HG03558 (cell line): Measurements from ENCODE around the gene DNAH7.
A peak's percentile ranks its signal among the peaks of the same experiment; 100 is the strongest.
"Not testable (repeated sequence)": the region's sequence is repeated elsewhere in the genome, so short reads cannot be mapped to it uniquely, and the experiment has no call there.

ENCODE experiments used
- ATAC-seq: cut with Tn5 transposase; IDR thresholded peaks from one replicate; pipeline ENCODE4 v1.9.1; 2021; ENCODE audit warnings: moderate number of reproducible peaks; ENCODE audit not compliant: unreplicated experiment; ENCODE audit errors: extremely low read depth

DNAH7 gene

DNA sequence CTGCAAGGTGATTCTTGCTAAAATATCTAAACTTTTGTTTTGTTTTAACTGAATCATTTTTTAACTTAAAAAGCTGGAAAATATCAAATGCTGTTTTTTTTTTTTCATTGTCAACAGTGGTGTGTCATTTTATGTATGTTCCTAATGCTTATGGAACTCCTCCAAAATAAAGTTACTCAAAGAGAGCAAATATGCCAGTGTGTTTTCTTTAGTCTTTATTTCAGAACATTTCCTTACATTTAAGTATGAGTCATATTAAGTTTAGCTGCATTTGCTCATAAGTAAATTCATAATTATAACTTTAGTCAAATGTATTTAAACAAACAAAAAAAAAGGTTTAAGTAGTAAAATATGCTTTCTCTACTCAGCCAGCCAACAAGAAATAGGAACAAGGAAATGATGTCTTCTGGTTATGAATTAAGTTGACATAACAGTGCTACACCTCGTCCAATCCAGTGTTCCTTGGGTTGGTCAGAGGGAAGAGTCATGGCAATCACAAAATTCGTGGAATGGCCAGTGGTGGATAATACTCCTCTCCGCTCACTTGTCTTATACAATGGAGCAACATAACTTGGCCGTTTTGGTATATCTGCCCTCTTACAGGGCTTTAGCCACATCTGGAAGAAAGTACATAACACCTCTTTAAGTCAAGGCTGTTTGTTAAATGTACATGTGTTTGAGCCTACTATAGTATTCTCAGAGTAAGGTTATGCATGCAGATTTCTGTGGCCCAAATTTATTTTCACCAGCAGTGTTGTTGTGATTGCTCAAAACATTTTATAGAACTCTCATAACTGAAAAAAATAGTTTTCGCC, 330.9 kb downstream of the DNAH7 start:
- no peak for ATAC-seq

DNA sequence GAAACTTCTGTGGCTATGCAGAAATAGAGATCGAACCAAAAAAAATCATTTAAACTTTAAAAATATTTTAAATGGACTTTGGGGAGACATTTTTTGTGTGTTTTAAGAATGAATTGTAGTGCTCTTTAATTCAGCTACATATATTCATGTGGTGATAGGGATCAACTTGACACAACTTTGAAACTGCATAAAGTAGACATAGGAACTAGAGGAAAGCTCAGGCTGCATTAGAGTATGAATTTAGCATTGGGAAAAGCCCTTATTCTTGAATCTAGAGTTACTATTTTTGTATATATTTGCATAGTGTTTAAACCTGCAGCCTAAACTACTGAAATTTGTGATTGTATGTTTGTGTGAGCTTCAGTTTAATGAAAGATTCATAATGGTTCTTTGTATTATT, 333.3 kb downstream of the DNAH7 start:
- no peak for ATAC-seq

GRCh38 chr2:195734931-195735330, 333.7 kb downstream of the DNAH7 start:
- ATAC-seq = no peak

DNA sequence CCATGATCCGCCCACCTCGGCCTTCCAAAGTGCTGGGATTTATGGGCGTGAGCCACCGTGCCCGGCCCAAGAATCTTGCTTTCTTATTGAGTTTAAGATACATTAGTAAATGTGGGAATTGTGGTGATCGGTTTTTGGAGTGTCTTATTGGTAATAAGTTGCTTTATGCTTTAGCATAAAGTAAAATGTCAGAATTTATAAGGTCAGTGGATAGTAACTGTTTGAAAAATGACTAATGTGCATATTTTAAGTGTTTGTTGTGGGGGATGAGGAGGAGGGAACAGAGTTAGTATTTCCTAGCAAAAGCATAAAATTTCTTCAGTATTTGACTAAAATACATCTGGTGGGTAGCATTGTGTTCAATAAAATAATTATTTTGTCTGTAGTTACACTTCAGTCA, 334.2 kb downstream of the DNAH7 start:
- no peak for ATAC-seq

DNA sequence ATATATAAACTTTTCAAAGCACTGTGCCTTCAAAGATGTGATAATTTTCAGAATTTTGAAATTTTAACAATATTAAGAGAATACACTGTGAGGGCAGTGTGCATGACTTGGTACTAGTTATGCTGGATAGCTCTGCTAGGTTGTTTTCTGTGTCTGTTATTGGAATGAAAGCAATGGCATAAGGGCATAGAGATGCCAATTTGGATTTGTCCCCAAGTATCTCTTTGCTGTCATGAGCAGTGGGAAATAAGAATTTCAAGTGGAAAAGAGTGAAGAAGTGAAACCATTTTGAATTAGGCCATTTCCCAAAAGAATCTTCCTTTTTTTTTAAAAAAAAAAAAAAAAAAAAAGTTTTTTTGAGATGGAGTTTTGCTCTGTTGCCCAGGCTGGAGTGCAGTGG, 334.8 kb downstream of the DNAH7 start:
- no peak for ATAC-seq

- ATAC-seq = no peak
Measured at GRCh38 chr2:195732574-195732973, 336.1 kb downstream of the DNAH7 start.

GRCh38 chr2:195730912-195731311, 337.7 kb downstream of the DNAH7 start:
- no peak for ATAC-seq

GRCh38 chr2:195727106-195727505, 341.5 kb downstream of the DNAH7 start:
- no peak for ATAC-seq

DNA sequence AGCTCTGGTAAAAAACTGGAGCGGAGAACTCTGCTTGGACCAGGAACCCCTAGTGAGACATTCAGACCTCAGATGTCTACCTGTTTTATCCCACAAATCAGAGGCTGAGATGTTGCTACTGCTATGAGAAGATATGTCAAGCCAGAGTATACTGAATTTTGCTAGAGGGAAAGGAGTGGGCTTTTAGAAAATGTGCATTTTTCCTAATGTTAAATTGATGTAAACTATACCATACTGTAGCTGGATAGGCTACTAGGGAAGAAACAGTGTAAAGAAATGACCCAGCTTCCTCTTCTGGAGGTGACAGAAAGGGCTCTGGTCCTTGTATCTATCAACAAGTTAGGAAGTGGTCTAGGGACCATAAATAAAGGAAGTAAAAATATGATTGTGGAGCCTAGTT, 346.6 kb downstream of the DNAH7 start:
- ATAC-seq = no peak

- ATAC-seq = no peak
Measured at GRCh38 chr2:195721042-195721441, 347.6 kb downstream of the DNAH7 start.

- no peak for ATAC-seq
Measured at GRCh38 chr2:195716466-195716865, 352.2 kb downstream of the DNAH7 start.

DNA sequence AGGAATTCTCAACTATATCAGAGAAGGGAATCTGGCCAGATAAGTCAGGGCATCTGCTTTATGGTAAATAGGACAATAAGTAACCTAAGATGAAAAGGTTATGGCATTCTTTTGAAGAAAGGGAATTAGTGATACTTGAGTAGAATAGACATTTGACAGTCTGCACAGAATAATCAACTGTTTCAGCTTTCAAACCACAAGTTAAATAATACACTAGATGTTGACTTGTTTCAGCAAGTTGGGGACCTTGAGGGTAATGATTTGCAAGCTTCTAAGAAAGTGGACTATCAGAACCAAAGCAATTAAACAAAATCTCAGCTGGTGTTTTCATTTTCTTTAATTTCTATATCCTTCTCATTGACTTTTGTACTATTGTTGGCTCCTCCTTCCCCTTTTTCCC, 357.2 kb downstream of the DNAH7 start:
- peak; percentile 56 for ATAC-seq

DNA sequence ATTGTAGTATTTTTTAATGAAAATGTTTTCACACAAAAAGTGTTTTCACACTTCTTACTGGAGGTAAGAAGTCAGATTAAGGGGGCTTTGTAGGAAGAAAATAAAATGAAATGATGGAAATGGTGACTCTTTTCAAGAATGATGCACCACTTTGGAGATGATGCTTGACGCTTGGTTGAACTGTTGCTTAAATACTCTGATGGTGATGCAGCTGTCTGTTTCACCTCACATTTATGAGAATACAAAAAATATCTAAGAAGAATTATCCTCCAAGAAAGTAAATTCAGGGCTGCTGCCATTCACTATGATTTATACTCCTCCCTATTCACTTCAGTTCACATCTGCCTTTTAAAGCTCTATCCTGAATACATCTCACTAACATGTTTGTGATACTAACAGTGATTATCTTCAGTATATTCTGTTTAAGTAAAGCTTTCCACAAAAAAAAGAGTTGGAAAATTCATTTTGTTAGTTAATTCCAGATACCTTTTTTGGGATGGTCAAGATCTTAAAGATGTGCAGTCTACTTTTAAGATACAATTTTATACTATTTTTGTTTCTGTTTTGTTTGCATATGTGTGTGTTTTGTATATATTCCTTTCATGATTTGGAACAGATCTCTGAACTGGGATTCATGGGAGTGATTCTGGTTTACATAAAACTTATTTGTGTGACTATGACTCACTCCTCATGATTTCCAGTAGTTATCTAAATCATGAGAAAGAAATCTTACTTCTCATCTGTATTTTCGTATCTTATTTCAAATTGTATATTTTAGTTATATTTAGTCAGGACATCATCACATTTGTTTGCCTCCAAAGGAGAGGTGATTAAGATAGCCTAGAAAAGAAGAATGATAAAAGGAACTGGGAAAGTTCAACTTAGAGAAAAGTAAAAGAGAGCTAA, 358.5 kb downstream of the DNAH7 start:
- no peak for ATAC-seq

DNA sequence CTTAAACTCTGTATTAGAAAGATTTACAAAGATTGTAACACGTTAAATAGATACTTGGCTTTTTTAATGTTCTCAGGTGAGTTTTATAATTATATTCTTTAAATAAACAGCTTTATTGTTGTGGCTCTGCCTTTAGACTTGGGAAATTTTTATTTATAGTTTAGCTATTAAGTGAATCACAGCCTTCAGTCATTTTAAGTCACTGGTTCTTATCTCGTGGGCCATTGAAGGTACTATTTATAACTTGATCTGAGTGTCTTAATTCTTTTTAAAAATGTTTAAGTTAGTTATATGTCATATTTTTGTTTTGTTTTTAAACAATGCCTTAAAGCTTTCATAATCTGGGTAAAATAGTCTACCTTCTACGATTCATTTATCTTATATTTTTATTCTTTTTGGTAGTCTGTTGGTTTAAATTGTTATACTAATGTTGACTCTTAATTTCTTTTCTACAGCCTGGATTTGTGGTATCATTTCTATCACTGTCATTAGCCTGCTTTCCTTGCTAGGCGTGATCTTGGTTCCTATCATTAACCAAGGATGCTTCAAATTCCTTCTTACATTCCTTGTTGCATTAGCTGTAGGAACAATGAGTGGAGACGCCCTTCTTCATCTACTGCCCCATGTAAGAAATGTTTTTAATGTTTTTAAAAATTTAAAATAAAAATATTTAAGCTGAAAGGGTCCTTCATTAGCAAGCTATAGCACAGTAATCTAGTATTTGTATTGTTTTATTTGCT, 362.3 kb downstream of the DNAH7 start:
- ATAC-seq = no peak

- ATAC-seq = no peak
Measured at GRCh38 chr2:195700480-195700879, 368.2 kb downstream of the DNAH7 start.

DNA sequence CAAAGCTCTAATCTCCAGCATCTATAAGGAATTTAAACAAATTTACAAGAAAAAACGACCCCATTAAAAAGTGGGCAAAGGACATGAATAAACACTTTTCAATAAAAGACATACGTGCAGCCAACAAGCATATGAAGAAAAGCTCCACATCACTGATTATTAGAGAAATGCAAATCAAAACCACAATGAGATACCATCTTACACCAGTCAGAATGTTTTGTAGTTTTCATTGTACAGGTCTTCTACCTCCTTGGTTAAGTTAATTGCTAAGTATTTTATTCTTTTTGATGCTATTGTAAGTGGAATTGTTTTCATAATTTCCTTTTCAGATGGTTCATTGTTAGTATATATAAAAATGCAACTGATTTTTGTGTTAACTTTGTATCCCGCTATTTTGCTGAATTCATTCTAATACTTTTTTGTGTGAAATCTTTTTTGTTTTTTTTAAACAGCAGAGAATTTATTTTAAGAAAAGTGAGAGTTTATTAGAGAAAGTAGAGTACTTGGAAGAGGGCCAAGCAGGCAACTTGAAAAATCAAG, 370.9 kb downstream of the DNAH7 start:
- no peak for ATAC-seq

DNA sequence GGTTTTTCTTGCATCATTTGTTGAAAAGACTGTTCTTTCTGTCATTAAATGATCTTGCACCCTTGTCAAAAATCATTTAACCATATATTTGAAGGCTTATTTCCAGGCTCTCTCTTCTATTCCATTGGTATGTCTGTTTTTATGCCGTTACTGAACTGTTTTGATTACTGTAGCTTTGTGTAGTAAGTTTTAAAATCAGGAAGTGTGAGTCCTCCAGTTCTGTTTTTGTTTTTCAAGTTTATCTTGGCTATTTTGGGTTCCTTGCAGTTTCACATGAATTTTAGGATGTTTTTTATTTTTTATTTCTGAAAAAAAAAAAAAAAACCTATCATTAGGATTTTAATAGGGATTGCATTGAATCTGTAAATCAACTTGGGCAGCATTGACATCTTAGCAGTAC, 372.6 kb downstream of the DNAH7 start:
- no peak for ATAC-seq

DNA sequence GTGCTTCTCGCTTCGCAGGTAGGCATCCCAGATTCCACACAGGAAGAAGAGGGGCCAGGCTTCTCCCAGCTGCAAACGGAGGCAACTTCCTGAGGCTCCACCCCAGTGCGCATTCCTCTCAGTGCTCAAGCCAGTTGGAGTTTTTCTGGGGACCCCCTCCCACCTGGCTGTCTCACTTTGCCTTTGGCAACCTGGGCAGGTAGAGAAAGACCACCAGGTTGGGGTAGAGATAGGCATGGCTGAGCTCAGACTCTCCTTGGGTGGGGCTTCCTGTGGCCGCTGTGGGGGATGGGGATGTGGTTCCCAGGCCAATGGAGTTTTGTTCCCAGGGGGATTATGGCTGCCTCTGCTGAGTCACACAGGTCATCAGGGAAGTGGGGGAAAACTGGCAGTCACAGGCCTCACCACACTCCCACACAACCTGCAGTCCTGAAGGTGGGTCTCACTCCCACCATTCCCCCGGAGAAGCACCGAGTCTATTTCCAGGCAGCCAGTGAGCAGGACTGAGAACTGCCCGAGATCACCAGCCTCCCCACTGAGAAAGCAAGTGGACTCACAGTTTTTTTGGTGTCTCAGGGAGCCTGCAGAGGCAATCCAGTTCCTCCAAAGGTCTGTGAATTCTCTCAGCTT, 373.5 kb downstream of the DNAH7 start:
- no peak for ATAC-seq

DNA sequence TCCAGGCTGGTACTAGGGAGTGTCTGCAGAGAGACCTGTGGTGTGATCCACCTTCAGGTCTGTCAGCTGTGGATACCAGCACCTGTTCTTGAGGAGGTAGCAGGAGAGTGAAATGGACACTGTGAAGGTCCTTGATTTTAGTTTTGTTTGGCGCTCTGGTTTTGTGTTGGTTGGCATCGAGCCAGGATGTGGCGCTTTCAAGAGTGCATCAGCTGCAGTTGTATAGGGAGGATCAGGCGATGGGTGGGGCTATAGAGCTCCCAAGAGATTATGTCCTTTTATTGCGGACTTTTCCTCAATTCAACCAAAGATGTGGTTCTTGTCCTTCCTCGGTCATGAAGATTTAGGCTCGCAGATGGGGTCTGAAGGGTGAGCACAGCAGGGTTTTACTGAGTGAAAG, 374.1 kb downstream of the DNAH7 start:
- no peak for ATAC-seq

DNA sequence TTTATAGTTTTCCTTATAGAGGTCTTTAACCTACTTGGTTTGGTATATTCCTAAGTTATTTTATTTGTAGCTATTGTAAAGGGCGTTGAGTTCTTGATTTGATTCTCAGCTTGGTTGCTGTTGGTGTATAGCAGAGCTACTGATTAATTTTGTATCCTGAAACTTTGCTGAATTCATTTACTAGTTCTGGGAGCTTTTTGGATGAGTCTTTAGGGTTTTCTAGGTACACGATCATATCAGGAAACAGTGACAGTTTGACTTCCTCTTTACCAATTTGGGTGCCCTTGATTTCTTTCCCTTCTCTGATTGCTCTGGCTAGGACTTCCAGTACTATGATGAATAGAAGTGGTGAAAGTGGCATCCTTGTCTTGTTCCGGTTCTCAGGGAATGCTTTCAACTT, 376.1 kb downstream of the DNAH7 start:
- not testable (repeated sequence) for ATAC-seq
